IMR-90 (cell line): ENCODE data around the gene CLDN14.
A peak's percentile ranks its signal among the peaks of the same experiment; 100 is the strongest.

ENCODE experiments used
- BHLHE40 ChIP-seq: fragments of 150-350 bp; IDR thresholded peaks from 2 replicates; pipeline ENCODE4 v1.6.1; 2016; ENCODE audit warnings: mild to moderate bottlenecking, low read depth, low read length
- CEBPB ChIP-seq: IDR thresholded peaks from 2 replicates; pipeline ENCODE4 v1.6.1; 2012; ENCODE audit warnings: low read depth, low read length, improper control_type of control experiment
- CHD1 ChIP-seq: IDR thresholded peaks from 2 replicates; pipeline ENCODE4 v1.6.1; 2012; ENCODE audit warnings: low read depth, low read length, improper control_type of control experiment
- FOS ChIP-seq: fragments of 150-350 bp; IDR thresholded peaks from 2 replicates; pipeline ENCODE4 v1.6.1; 2016; ENCODE audit warnings: low read depth, low read length
- MAFK ChIP-seq: IDR thresholded peaks from 2 replicates; pipeline ENCODE4 v1.6.1; 2012; ENCODE audit warnings: low read depth, low read length, improper control_type of control experiment
- MXI1 ChIP-seq: IDR thresholded peaks from 2 replicates; pipeline ENCODE4 v1.6.1; 2012; ENCODE audit warnings: low read depth, mild to moderate bottlenecking, low read length, moderate library complexity, borderline replicate concordance
- POLR2A ChIP-seq: IDR thresholded peaks from 2 replicates; pipeline ENCODE4 v1.6.1; 2012; ENCODE audit warnings: mild to moderate bottlenecking, low read depth, low read length
- RAD21 ChIP-seq: IDR thresholded peaks from 2 replicates; pipeline ENCODE4 v1.6.1; 2012; ENCODE audit warnings: low read length, improper control_type of control experiment
- RCOR1 ChIP-seq: IDR thresholded peaks from 2 replicates; pipeline ENCODE4 v1.6.1; 2012; ENCODE audit warnings: mild to moderate bottlenecking, low read length, improper control_type of control experiment; ENCODE audit not compliant: insufficient replicate concordance
- SMC3 ChIP-seq: fragments of 150-350 bp; IDR thresholded peaks from 2 replicates; pipeline ENCODE4 v1.6.1; 2016; ENCODE audit warnings: low read depth, mild to moderate bottlenecking, antibody characterized with exemption, low read length, moderate library complexity
- TF ChIP-seq, protein P1 (sequence below): conservative IDR thresholded peaks from 2 replicates; pipeline ENCODE4 v1.5.1; 2012; ENCODE audit warnings: mild to moderate bottlenecking, low read depth, low read length, improper control_type of control experiment
- TF ChIP-seq, protein P2 (sequence below): fragments of 150-350 bp; IDR thresholded peaks from 2 replicates; pipeline ENCODE4 v1.6.1; 2016; ENCODE audit warnings: low read depth, mild to moderate bottlenecking, low read length, moderate library complexity, borderline replicate concordance
- TF ChIP-seq, protein P3 (sequence below): fragments of 150-350 bp; IDR thresholded peaks from 2 replicates; pipeline ENCODE4 v1.6.1; 2017; ENCODE audit warnings: mild to moderate bottlenecking, antibody characterized with exemption, low read length, low read depth

DNA sequence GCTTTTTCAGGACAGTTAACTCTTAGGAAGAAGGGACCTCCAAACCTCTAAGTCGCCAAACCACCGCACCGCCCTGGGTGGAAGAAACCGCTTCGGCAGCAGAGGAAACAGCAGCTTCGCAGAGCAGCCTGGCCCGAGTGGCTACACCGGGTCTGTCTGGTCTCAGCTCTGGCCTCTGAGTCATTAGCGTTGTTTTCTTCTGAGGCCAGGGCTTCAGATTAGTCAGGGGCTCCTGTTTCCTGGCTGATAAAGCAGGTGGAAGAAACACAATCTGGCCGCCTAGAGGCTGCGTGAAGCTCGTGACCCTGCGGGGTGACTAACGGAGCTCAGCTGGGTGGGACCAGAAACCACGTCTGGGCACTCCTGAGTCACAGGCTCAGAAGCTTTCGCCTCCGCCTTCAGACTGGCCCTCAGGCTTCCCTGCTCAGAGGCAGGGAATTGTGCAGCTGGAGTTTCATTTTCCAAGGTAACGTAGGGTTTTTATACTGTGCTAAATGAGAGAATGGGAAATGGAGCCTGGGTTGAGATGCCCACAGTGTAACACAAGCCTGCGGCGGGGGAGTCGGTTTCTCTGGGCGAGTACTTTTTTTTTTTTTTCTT lies 49.9 kb downstream of the CLDN14 start:
- TF ChIP-seq, protein P1, sequence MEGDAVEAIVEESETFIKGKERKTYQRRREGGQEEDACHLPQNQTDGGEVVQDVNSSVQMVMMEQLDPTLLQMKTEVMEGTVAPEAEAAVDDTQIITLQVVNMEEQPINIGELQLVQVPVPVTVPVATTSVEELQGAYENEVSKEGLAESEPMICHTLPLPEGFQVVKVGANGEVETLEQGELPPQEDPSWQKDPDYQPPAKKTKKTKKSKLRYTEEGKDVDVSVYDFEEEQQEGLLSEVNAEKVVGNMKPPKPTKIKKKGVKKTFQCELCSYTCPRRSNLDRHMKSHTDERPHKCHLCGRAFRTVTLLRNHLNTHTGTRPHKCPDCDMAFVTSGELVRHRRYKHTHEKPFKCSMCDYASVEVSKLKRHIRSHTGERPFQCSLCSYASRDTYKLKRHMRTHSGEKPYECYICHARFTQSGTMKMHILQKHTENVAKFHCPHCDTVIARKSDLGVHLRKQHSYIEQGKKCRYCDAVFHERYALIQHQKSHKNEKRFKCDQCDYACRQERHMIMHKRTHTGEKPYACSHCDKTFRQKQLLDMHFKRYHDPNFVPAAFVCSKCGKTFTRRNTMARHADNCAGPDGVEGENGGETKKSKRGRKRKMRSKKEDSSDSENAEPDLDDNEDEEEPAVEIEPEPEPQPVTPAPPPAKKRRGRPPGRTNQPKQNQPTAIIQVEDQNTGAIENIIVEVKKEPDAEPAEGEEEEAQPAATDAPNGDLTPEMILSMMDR = no peak
- peak; percentile 90 for TF ChIP-seq POLR2A
- TF ChIP-seq, protein P2, sequence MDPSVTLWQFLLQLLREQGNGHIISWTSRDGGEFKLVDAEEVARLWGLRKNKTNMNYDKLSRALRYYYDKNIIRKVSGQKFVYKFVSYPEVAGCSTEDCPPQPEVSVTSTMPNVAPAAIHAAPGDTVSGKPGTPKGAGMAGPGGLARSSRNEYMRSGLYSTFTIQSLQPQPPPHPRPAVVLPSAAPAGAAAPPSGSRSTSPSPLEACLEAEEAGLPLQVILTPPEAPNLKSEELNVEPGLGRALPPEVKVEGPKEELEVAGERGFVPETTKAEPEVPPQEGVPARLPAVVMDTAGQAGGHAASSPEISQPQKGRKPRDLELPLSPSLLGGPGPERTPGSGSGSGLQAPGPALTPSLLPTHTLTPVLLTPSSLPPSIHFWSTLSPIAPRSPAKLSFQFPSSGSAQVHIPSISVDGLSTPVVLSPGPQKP = no peak
- TF ChIP-seq CEBPB = peak; percentile 7; the same call in 1 of the 2 replicates
- peak; percentile 99 for TF ChIP-seq FOS
- 0 out of 2 replicates have a peak, but pooled peaks have one; percentile 23 for TF ChIP-seq MXI1
- peak; percentile 95 for TF ChIP-seq BHLHE40
- TF ChIP-seq RAD21 = peak; percentile 8; the same call in 1 of the 2 replicates
- TF ChIP-seq, protein P3, sequence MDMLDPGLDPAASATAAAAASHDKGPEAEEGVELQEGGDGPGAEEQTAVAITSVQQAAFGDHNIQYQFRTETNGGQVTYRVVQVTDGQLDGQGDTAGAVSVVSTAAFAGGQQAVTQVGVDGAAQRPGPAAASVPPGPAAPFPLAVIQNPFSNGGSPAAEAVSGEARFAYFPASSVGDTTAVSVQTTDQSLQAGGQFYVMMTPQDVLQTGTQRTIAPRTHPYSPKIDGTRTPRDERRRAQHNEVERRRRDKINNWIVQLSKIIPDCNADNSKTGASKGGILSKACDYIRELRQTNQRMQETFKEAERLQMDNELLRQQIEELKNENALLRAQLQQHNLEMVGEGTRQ = peak; percentile 70
- 0 out of 2 replicates have a peak, but pooled peaks have one; percentile 9 for TF ChIP-seq SMC3
- no peak for TF ChIP-seq CHD1
- TF ChIP-seq MAFK = no peak
- TF ChIP-seq RCOR1 = peak; percentile 94
